HG03571 (cell line): ENCODE data around the gene RBPMS2.

Experiments
- ATAC-seq: cut with Tn5 transposase; IDR thresholded peaks from one replicate; pipeline ENCODE4 v1.9.1; 2021; ENCODE audit not compliant: unreplicated experiment

Gene RBPMS2

GRCh38 chr15:64695561-64695992 is 79.8 kb downstream of the RBPMS2 start:
- ATAC-seq, result no peak

- ATAC-seq, result no peak
Observed at GRCh38 chr15:64694816-64695215, 80.6 kb downstream of the RBPMS2 start.

GRCh38 chr15:64693134-64693533 is 82.3 kb downstream of the RBPMS2 start:
- ATAC-seq, result no peak

- ATAC-seq, result no peak
Observed at GRCh38 chr15:64691896-64692565, 83.4 kb downstream of the RBPMS2 start.

GRCh38 chr15:64690578-64691296 is 84.7 kb downstream of the RBPMS2 start:
- no peak for ATAC-seq

GRCh38 chr15:64690008-64690407 is 85.4 kb downstream of the RBPMS2 start:
- no peak for ATAC-seq
